ENCODE measurements around the gene MMAB. TPM values are rescaled to one million over a fixed set of nuclear protein-coding genes. Genes with fewer than 3 reads are reported as not detected.

Gene MMAB
- total RNA-seq, 4 donors from 2014 or later: 20.0 to 25.3 (median 21.0) TPM

DNA sequence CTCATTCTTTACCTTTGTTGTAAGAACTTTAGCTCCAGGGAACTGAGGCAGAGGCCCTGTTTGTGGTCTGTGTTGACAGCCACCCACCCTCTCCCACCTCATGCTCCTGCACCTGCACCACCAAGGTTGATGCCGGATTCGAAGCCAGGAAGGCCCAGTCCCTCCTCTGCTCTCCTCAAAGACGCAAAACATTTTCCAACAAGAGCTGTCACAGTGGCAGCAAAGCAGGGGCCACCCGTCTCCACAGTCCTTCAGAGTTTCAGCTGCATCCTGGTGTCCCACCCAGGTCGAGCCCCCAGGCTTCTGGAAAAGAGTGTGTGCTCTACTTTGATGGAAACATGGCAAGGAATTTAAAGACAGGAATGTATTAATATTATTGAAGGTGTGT lies 37.4 kb downstream of the MMAB start:
- no peaks in the 10 kb centered on the region for H3K9me3 ChIP-seq
- 84% methylated on average over 5 of the region's 5 CpGs for WGBS
- H3K27me3 ChIP-seq: no peaks in the 10 kb centered on the region
- DNase-seq (ENCODE audit: extremely low spot score): no peak
- TF ChIP-seq EP300 (IDR thresholded peaks at IDR 0.05) (no peak), POLR2A (IDR thresholded peaks at IDR 0.05; ENCODE audit: low read depth) (no peak)
- H3K4me1 ChIP-seq: no peaks in the 10 kb centered on the region
- intact Hi-C loops (cut with DNase I): no loop called here
- H3K27ac ChIP-seq (replicated peaks in 1 of 4): no peak overlapping the region
- no peak overlapping the region for H3K4me3 ChIP-seq
- peaks cover 45 to 93% (median 60%) of the 10 kb centered on the region in 4 donors for H3K36me3 ChIP-seq

GRCh38 chr12:109535231-109535862 lies 38.0 kb downstream of the MMAB start:
- Histone ChIP-seq H3K36me3 (peaks cover 50 to 96% (median 65%) of the 10 kb centered on the region in 4 donors), H3K27me3 (no peaks in the 10 kb centered on the region), H3K27ac (replicated peaks in 1 of 4) (no peak overlapping the region), H3K9me3 (no peaks in the 10 kb centered on the region), H3K4me3 (no peak overlapping the region), H3K4me1 (no peaks in the 10 kb centered on the region)
- DNase-seq (ENCODE audit: extremely low spot score): no peak
- 89% methylated on average over 25 of the region's 25 CpGs for WGBS
- no peak for TF ChIP-seq POLR2A (IDR thresholded peaks at IDR 0.05; ENCODE audit: low read depth)
- no peak for TF ChIP-seq POLR2AphosphoS5 (IDR thresholded peaks at IDR 0.05)
- no peak for TF ChIP-seq CTCF (IDR thresholded peaks at IDR 0.05)
- no peak for TF ChIP-seq EP300 (IDR thresholded peaks at IDR 0.05)
- intact Hi-C loops (cut with DNase I): no loop called here

DNA sequence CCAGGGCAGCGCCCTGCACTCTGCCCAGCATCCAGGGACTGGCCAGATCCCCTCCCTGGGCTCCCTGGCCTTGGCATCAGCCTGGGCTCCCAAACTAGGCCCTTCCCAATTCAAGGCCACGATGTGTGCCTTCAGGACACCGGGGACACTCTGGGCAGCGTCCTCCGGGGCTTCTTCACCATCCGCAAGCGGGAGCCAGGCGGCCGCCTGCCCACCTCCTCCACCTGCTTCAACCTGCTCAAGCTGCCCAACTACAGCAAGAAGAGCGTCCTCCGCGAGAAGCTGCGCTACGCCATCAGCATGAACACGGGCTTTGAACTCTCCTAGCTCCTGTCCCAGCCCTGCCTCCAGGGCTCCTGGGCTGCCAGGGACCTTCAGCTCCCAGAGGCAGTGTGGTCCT lies 38.8 kb downstream of the MMAB start:
- 97% methylated on average over 14 of the region's 15 CpGs for WGBS
- Histone ChIP-seq H3K27ac (replicated peaks in 1 of 4) (no peak overlapping the region), H3K4me1 (no peaks in the 10 kb centered on the region), H3K27me3 (no peaks in the 10 kb centered on the region), H3K36me3 (peaks cover 59 to 96% (median 74%) of the 10 kb centered on the region in 4 donors), H3K9me3 (no peaks in the 10 kb centered on the region), H3K4me3 (no peak overlapping the region)
- no peak for DNase-seq (ENCODE audit: extremely low spot score)
- intact Hi-C loops (cut with DNase I): no loop called here
- TF ChIP-seq EP300 (IDR thresholded peaks at IDR 0.05) (no peak), POLR2AphosphoS5 (IDR thresholded peaks at IDR 0.05) (no peak), CTCF (IDR thresholded peaks at IDR 0.05) (no peak), POLR2A (IDR thresholded peaks at IDR 0.05; ENCODE audit: low read depth) (no peak)

GRCh38 chr12:109533487-109533740 lies 39.9 kb downstream of the MMAB start:
- H3K27me3 ChIP-seq: no peaks in the 10 kb centered on the region
- H3K36me3 ChIP-seq: peaks cover 59 to 99% (median 84%) of the 10 kb centered on the region in 4 donors
- no peak overlapping the region for H3K27ac ChIP-seq (replicated peaks in 1 of 4)
- H3K4me3 ChIP-seq: no peak overlapping the region
- no peak for DNase-seq (ENCODE audit: extremely low spot score)
- WGBS: 90% methylated on average over 6 of the region's 8 CpGs
- H3K9me3 ChIP-seq: no peaks in the 10 kb centered on the region
- no peaks in the 10 kb centered on the region for H3K4me1 ChIP-seq
- intact Hi-C loops (cut with DNase I): no loop called here
- TF ChIP-seq CTCF (IDR thresholded peaks at IDR 0.05) (no peak), POLR2AphosphoS5 (IDR thresholded peaks at IDR 0.05) (no peak), EP300 (IDR thresholded peaks at IDR 0.05) (no peak), POLR2A (IDR thresholded peaks at IDR 0.05; ENCODE audit: low read depth) (no peak)

DNA sequence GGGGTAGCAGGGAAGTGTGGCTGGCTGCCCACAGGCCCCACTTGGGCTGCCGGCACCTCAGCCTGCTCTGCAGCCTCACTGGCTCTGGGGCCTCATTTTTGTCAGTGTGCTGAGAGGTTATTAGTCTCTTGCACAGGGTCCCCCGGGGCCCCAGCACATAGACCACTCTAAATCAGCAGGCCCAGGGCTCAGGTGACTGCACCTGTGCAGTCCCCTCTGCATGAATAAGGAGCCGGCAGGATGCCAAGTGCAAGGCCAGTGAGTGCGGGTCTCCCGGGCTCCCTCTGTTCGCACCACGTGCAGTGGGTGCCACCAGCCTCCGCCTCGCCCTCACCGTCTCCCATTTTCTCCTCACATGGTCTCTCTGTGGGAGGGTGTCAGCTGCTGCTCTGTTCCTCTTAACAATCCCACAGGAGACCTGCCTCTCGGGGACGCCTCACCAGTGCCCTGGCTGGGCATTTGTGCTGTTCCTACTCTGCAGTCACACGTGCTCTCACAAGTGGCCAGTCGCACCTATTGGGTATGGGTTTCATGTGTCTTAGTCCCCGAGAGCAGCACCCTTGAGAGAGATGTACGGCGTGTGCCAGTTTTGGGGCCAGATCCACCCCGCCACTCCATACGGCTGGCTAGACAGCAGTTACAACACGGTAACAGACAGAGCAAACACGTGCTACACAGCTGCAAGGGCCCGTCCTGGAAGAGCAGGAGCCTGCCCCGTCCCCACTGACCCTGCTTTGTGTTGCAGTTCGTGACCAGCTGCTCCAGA lies 40.4 kb downstream of the MMAB start:
- H3K27me3 ChIP-seq: no peaks in the 10 kb centered on the region
- H3K4me3 ChIP-seq: no peak overlapping the region
- no peaks in the 10 kb centered on the region for H3K4me1 ChIP-seq
- intact Hi-C loops (cut with DNase I): no loop called here
- no peak for DNase-seq (ENCODE audit: extremely low spot score)
- H3K9me3 ChIP-seq: no peaks in the 10 kb centered on the region
- TF ChIP-seq EP300 (IDR thresholded peaks at IDR 0.05) (no peak), POLR2AphosphoS5 (IDR thresholded peaks at IDR 0.05) (no peak), POLR2A (IDR thresholded peaks at IDR 0.05; ENCODE audit: low read depth) (no peak), CTCF (IDR thresholded peaks at IDR 0.05) (no peak)
- H3K36me3 ChIP-seq: peaks cover 59 to 100% (median 90%) of the 10 kb centered on the region in 4 donors
- WGBS: 89% methylated on average over 21 of the region's 24 CpGs
- no peak overlapping the region for H3K27ac ChIP-seq (replicated peaks in 1 of 4)

Data from esophagus muscularis mucosa (tissue), 4 donors.